Adipocyte (in vitro differentiated cells): ENCODE measurements around the gene FXYD7.
A peak's percentile ranks its signal among the peaks of the same experiment; 100 is the strongest.

Source experiments
- DNase-seq: peaks from one replicate; pipeline ENCODE4 v3.0.0-alpha.2; 2015; ENCODE audit warnings: low read depth
- H3K27me3 ChIP-seq: replicated peaks from 2 replicates; pipeline ENCODE4 v1.7.0; 2013; ENCODE audit warnings: mild to moderate bottlenecking, low read length, moderate library complexity; ENCODE audit not compliant: control insufficient read depth, insufficient read depth
- H3K36me3 ChIP-seq: 2 replicates; pipeline ENCODE4 v1.7.0; 2013; ENCODE audit warnings: low read length, mild to moderate bottlenecking, moderate library complexity; ENCODE audit not compliant: control insufficient read depth, insufficient read depth, severe bottlenecking
- H3K4me1 ChIP-seq: 2 replicates; pipeline ENCODE4 v1.7.0; 2013; ENCODE audit warnings: mild to moderate bottlenecking, low read length, moderate library complexity; ENCODE audit not compliant: control insufficient read depth, insufficient read depth
- H3K4me3 ChIP-seq: 2 replicates; pipeline ENCODE4 v1.7.0; 2013; ENCODE audit warnings: mild to moderate bottlenecking, low read length, moderate library complexity
- H3K9ac ChIP-seq: 2 replicates; pipeline ENCODE4 v1.7.0; 2013; ENCODE audit warnings: mild to moderate bottlenecking, low read length, moderate library complexity
- H3K9me3 ChIP-seq: 2 replicates; pipeline ENCODE4 v1.7.0; 2013; ENCODE audit warnings: mild to moderate bottlenecking, low read length, moderate library complexity; ENCODE audit not compliant: control insufficient read depth

Gene FXYD7

GRCh38 chr19:35140962-35141836 lies 1.9 kb upstream of the FXYD7 start:
- Histone ChIP-seq H3K27me3 (peaks cover 4% of the 10 kb centered on the region), H3K9me3 (no peaks in the 10 kb centered on the region), H3K36me3 (no peaks in the 10 kb centered on the region), H3K4me3 (peak overlapping the region; percentile 66), H3K9ac (peak overlapping the region; percentile 53), H3K4me1 (peaks cover 40% of the 10 kb centered on the region)
- peak; percentile 93 for DNase-seq

- no peaks in the 10 kb centered on the region for H3K9me3 ChIP-seq
- H3K4me3 ChIP-seq = no peak overlapping the region
- no peaks in the 10 kb centered on the region for H3K36me3 ChIP-seq
- H3K9ac ChIP-seq = no peak overlapping the region
- DNase-seq = no peak
- H3K27me3 ChIP-seq = peaks cover 4% of the 10 kb centered on the region
- H3K4me1 ChIP-seq = peaks cover 38% of the 10 kb centered on the region
Observed at GRCh38 chr19:35141837-35142605, 1.0 kb upstream of the FXYD7 start.

- Histone ChIP-seq H3K9me3 (no peaks in the 10 kb centered on the region), H3K4me1 (peaks cover 35% of the 10 kb centered on the region), H3K4me3 (no peak overlapping the region), H3K36me3 (no peaks in the 10 kb centered on the region), H3K27me3 (peaks cover 4% of the 10 kb centered on the region), H3K9ac (no peak overlapping the region)
- peak; percentile 64 for DNase-seq
Observed at GRCh38 chr19:35142606-35143230, 337 bp upstream of the FXYD7 start.

DNA sequence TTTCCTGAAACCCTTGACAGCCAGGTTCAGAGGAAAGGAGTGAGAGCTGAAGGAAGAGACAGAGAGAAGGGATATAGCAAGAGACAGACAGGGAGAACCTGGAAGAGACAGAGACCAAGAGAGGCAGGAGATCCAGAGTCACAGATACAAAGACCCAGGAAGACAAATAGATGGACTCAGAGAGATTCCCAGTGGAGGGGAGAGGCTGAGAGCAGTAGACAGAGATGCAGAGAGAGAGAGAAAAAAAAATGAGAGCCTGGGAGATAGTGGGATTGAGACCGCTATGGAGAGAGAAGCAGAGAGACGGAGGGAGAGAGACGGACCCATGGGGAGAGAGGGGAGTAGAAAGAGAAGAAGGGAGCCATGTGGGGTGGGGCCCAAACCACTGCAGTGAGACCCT lies 763 bp downstream of the FXYD7 start:
- no peak overlapping the region for H3K4me3 ChIP-seq
- DNase-seq = no peak
- H3K9me3 ChIP-seq = no peaks in the 10 kb centered on the region
- peaks cover 25% of the 10 kb centered on the region for H3K4me1 ChIP-seq
- H3K36me3 ChIP-seq = no peaks in the 10 kb centered on the region
- H3K9ac ChIP-seq = no peak overlapping the region
- H3K27me3 ChIP-seq = peaks cover 4% of the 10 kb centered on the region

- Histone ChIP-seq H3K4me3 (no peak overlapping the region), H3K9me3 (no peaks in the 10 kb centered on the region), H3K9ac (no peak overlapping the region), H3K4me1 (peaks cover 21% of the 10 kb centered on the region), H3K27me3 (peaks cover 4% of the 10 kb centered on the region), H3K36me3 (no peaks in the 10 kb centered on the region)
- DNase-seq = no peak
Observed at GRCh38 chr19:35144259-35144599, 1.2 kb downstream of the FXYD7 start.

DNA sequence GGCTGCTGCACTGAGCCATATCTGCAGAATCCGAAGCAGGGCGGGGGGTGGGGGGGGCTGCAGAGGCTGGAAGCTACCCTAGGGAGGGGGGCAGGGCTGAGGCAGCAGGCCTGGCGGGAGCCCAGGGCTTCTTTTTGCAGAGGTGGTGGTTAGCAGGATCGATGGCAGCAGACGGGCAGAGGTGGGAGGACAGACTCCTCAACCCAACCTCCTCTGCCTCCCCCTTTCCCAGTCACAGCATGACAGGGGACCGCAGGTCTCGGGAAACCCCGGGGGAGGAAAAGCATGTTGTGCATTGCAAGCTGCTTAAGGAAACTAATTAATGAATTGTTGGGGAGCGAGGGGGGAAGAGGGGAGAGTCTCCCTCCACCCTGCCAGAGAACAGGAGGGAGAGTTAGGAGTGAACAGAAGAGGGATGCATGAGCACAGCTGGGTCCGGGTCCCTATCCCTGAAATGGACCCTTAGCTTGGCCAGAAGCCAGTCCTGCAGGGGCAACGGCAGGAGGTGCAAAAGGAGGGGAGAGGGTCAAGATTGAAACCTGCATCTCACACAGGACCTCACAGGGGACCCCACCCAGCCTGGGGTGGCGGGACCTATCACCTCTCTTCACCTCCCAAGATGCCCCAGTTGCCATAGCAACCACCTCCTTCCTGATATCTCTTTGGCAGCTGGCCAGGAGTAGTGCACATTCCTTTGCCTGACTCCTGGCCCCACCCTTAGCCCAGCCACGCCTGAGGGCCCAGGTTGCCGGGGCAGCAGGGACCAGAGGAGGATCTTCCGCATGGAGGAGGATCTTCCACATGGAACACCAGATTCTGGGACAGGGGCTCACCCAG lies 1.8 kb downstream of the FXYD7 start:
- no peak overlapping the region for H3K4me3 ChIP-seq
- H3K4me1 ChIP-seq = peaks cover 15% of the 10 kb centered on the region
- no peak for DNase-seq
- no peaks in the 10 kb centered on the region for H3K9me3 ChIP-seq
- H3K27me3 ChIP-seq = peaks cover 4% of the 10 kb centered on the region
- no peak overlapping the region for H3K9ac ChIP-seq
- H3K36me3 ChIP-seq = no peaks in the 10 kb centered on the region

GRCh38 chr19:35146746-35147459 lies 3.8 kb downstream of the FXYD7 start:
- DNase-seq = no peak
- no peaks in the 10 kb centered on the region for H3K9me3 ChIP-seq
- H3K36me3 ChIP-seq = no peaks in the 10 kb centered on the region
- H3K9ac ChIP-seq = no peak overlapping the region
- H3K27me3 ChIP-seq = peaks cover 4% of the 10 kb centered on the region
- H3K4me1 ChIP-seq = peaks cover 4% of the 10 kb centered on the region
- no peak overlapping the region for H3K4me3 ChIP-seq

DNA sequence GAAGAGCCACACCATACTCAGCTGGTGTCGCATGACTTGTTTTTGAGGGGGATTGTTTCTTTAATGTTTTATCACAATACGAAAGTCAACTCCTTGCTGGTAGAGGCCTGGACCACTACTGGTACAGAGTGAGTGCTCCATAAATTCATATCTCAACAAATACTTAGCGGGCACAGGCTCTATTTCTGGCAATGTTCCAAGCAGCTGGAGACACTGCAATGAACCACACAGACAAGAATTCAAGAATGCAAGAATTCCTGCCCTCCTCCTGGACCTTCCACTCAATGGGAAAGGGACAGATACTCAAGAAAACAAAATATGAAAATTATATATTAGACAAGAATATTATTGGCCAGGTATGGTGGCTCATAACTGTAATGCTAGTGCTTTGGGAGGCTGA lies 6.4 kb downstream of the FXYD7 start:
- no peak for DNase-seq
- no peak overlapping the region for H3K4me3 ChIP-seq

DNA sequence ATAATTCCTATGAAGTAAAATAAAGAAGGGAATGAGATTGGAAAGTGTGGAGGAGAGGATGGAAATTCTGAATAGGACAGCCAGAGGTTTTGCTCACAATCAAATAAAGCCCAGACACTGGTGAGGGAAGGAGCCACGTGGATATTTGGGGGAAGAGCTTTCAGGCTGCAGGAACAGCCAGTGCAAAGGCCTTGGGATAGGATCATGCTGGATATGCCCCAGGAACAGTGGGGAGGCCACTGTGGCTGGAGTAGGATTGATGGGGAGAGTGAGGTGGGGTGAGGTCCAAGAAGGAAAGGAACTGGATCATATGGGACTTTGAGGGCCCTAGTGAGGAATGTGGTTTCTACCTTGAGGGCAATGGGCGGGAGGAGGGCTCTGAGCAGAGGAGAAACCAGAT lies 7.4 kb downstream of the FXYD7 start:
- H3K36me3 ChIP-seq = no peaks in the 10 kb centered on the region
- H3K27me3 ChIP-seq = no peaks in the 10 kb centered on the region
- H3K9ac ChIP-seq = no peak overlapping the region
- peaks cover 16% of the 10 kb centered on the region for H3K4me1 ChIP-seq
- no peaks in the 10 kb centered on the region for H3K9me3 ChIP-seq
- no peak for DNase-seq
- no peak overlapping the region for H3K4me3 ChIP-seq

More for the DNA sequence above, 6.4 kb downstream of the FXYD7 start:
- H3K9me3 ChIP-seq = no peaks in the 10 kb centered on the region
- no peaks in the 10 kb centered on the region for H3K36me3 ChIP-seq
- no peaks in the 10 kb centered on the region for H3K27me3 ChIP-seq
- no peak overlapping the region for H3K9ac ChIP-seq
- peaks cover 7% of the 10 kb centered on the region for H3K4me1 ChIP-seq

- no peaks in the 10 kb centered on the region for H3K9me3 ChIP-seq
- H3K27me3 ChIP-seq = no peaks in the 10 kb centered on the region
- no peak for DNase-seq
Observed at GRCh38 chr19:35151273-35152065, 8.4 kb downstream of the FXYD7 start.

More at GRCh38 chr19:35151273-35152065, 8.4 kb downstream of the FXYD7 start:
- Histone ChIP-seq H3K4me1 (peaks cover 19% of the 10 kb centered on the region), H3K4me3 (no peak overlapping the region), H3K36me3 (no peaks in the 10 kb centered on the region), H3K9ac (no peak overlapping the region)
